PFSK-1 (cell line): ENCODE data around the gene TNRC18.

ENCODE experiments used
- FOXP2 ChIP-seq: optimal IDR thresholded peaks from 2 replicates; pipeline ENCODE3; 2011; ENCODE audit warnings: borderline replicate concordance, control low read depth, inconsistent platforms; ENCODE audit not compliant: insufficient read depth; ENCODE audit errors: extremely low read length, extremely low read depth
- POLR2AphosphoS5 ChIP-seq: IDR thresholded peaks from 2 replicates; pipeline ENCODE4 v1.6.1; 2012; ENCODE audit warnings: low read depth, mild to moderate bottlenecking, control low read depth, low read length, moderate library complexity
- SIN3A ChIP-seq: IDR thresholded peaks from 2 replicates; pipeline ENCODE4 v1.6.1; 2012; ENCODE audit warnings: mild to moderate bottlenecking, low read length, moderate library complexity, borderline replicate concordance; ENCODE audit not compliant: insufficient read depth
- TAF1 ChIP-seq: IDR thresholded peaks from 2 replicates; pipeline ENCODE4 v1.6.1; 2012; ENCODE audit warnings: low read length, control low read depth, borderline replicate concordance; ENCODE audit not compliant: insufficient read depth
- TF ChIP-seq, protein P1 (sequence below), 2 experiments: IDR thresholded peaks; 2 replicates each; pipeline versions ENCODE4 v1.6.1 to v1.8.0; 2011 to 2012; ENCODE audit warnings: low read depth in 2 of 2, low read length in 2 of 2, control low read depth in 1 of 2, inconsistent platforms in 1 of 2, mild to moderate bottlenecking in 1 of 2, moderate library complexity in 1 of 2; ENCODE audit not compliant: insufficient read depth in 1 of 2

DNA sequence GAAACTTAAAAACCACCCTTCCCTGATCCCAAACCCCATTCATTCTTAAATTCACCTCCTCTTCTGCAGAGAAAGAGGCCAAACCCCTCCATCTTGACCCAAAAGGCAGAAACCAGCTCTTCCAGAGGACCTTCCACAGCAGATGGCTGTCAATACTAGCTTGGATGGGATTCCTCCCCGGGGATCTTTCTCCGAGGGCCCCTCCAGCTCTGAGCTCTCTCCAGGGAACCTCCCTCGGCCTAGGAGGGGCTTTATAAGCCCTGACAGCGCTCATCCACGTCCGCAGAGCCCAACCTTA lies 5.4 kb downstream of the TNRC18 start:
- TF ChIP-seq TAF1 = no peak
- TF ChIP-seq POLR2AphosphoS5 = no peak
- TF ChIP-seq, protein P1, sequence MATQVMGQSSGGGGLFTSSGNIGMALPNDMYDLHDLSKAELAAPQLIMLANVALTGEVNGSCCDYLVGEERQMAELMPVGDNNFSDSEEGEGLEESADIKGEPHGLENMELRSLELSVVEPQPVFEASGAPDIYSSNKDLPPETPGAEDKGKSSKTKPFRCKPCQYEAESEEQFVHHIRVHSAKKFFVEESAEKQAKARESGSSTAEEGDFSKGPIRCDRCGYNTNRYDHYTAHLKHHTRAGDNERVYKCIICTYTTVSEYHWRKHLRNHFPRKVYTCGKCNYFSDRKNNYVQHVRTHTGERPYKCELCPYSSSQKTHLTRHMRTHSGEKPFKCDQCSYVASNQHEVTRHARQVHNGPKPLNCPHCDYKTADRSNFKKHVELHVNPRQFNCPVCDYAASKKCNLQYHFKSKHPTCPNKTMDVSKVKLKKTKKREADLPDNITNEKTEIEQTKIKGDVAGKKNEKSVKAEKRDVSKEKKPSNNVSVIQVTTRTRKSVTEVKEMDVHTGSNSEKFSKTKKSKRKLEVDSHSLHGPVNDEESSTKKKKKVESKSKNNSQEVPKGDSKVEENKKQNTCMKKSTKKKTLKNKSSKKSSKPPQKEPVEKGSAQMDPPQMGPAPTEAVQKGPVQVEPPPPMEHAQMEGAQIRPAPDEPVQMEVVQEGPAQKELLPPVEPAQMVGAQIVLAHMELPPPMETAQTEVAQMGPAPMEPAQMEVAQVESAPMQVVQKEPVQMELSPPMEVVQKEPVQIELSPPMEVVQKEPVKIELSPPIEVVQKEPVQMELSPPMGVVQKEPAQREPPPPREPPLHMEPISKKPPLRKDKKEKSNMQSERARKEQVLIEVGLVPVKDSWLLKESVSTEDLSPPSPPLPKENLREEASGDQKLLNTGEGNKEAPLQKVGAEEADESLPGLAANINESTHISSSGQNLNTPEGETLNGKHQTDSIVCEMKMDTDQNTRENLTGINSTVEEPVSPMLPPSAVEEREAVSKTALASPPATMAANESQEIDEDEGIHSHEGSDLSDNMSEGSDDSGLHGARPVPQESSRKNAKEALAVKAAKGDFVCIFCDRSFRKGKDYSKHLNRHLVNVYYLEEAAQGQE (IDR thresholded peaks at IDR 0.05; ENCODE audit: insufficient read depth in 1 of 2, low read depth in 2 of 2, low read length in 2 of 2) = no peak
- no peak for TF ChIP-seq FOXP2
- no peak for TF ChIP-seq SIN3A
